Frontal cortex (tissue), 4 donors: ENCODE measurements around the gene CD300LF. TPM values are rescaled to one million over a fixed set of nuclear protein-coding genes. Genes with fewer than 3 reads are reported as not detected.

Experiments used
- DNase-seq, 2 donors: peaks; one replicate each; pipeline ENCODE4 v3.0.0; 2012; ENCODE audit warnings: low spot score in 2 of 2
- FAIRE-seq: peaks from 2 replicates; lab custom pipeline; 2012; peaks lifted over from hg19 to GRCh38; lab: Jason Lieb, UNC
- total RNA-seq: library from RNA; depleted of rRNA; stranded (reverse); fragments of >200 nt; gene quantifications from one replicate; pipeline ENCODE4 v1.2.3, GENCODE V29; 2014
- donor health status: control.
- donor health status: control.
- donor health status: control.

CD300LF gene
- total RNA-seq, 1 donor from 2014 or later = 0.41 TPM

GRCh38 chr17:74652020-74652419 lies 60.7 kb downstream of the CD300LF start:
- DNase-seq (no peak), FAIRE-seq (no peak)

- DNase-seq (no peak), FAIRE-seq (no peak)
These were observed 62.8 kb downstream of the CD300LF start for GRCh38 chr17:74649909-74650308.

GRCh38 chr17:74647871-74648672 lies 64.7 kb downstream of the CD300LF start:
- DNase-seq (no peak), FAIRE-seq (no peak)

- DNase-seq (no peak), FAIRE-seq (no peak)
These were observed 66.5 kb downstream of the CD300LF start for GRCh38 chr17:74646231-74646630.

- no peak for DNase-seq
- no peak for FAIRE-seq
These were observed 67.7 kb downstream of the CD300LF start for GRCh38 chr17:74645010-74645409.

GRCh38 chr17:74644419-74644818 lies 68.3 kb downstream of the CD300LF start:
- FAIRE-seq (no peak), DNase-seq (no peak)

Other genes with a start within 250 kb of the CD300LF start
- gene CD300A, start 246.3 kb downstream of the CD300LF start, total RNA-seq = 2.4 TPM
- gene CD300LB, start 181.4 kb downstream of the CD300LF start, total RNA-seq = not detected
- gene CD300C, start 166.8 kb downstream of the CD300LF start, total RNA-seq = not detected
- not detected for gene CD300H, start 145.4 kb downstream of the CD300LF start, total RNA-seq
- not detected for gene CD300LD, start 120.6 kb downstream of the CD300LF start, total RNA-seq
- under 0.01 TPM for gene CD300E, start 89.2 kb downstream of the CD300LF start, total RNA-seq
- 0.82 TPM for gene RAB37, start 24.3 kb upstream of the CD300LF start, total RNA-seq
- gene NHERF1, start 35.7 kb upstream of the CD300LF start, total RNA-seq = 4.1 TPM
- gene NAT9, start 63.4 kb upstream of the CD300LF start, total RNA-seq = 13.9 TPM
- gene GRIN2C, start 147.0 kb upstream of the CD300LF start, total RNA-seq = 1.2 TPM
- 2.4 TPM for gene FDXR, start 160.1 kb upstream of the CD300LF start, total RNA-seq
- 0.82 TPM for gene FADS6, start 180.7 kb upstream of the CD300LF start, total RNA-seq
- gene USH1G, start 210.3 kb upstream of the CD300LF start, total RNA-seq = 0.41 TPM
- gene OTOP2, start 211.3 kb upstream of the CD300LF start, total RNA-seq = not detected
- not detected for gene OTOP3, start 223.0 kb upstream of the CD300LF start, total RNA-seq